GM13976 (cell line): Measurements from ENCODE around the gene LIN7A.

Source experiments
- DNase-seq: peaks from one replicate; pipeline ENCODE4 v3.0.0; 2012; ENCODE audit warnings: low spot score
- CTCF ChIP-seq: IDR thresholded peaks from 2 replicates; pipeline ENCODE4 v1.5.1; 2012; ENCODE audit warnings: borderline replicate concordance, mild to moderate bottlenecking; ENCODE audit not compliant: insufficient read depth; ENCODE audit errors: extremely low read depth, missing control alignments, control extremely low read depth
- in situ Hi-C: fragments of 300-500 bp; cut with MboI; formaldehyde crosslinking; loops from one replicate; pipeline ENCODE4 v1.12.0; 2022; ENCODE audit warnings: low sequenced_read_pairs, mixed read lengths, inconsistent platforms; ENCODE audit not compliant: unreplicated experiment

LIN7A gene

GRCh38 chr12:80829767-80830166, 108.0 kb downstream of the LIN7A start:
- no peak for TF ChIP-seq CTCF
- in situ Hi-C loops = no loop called here
- no peak for DNase-seq

GRCh38 chr12:80825506-80825905, 112.2 kb downstream of the LIN7A start:
- no peak for TF ChIP-seq CTCF
- in situ Hi-C loops = no loop called here
- no peak for DNase-seq

- TF ChIP-seq CTCF = no peak
- in situ Hi-C loops = no loop called here
- no peak for DNase-seq
These were observed 114.3 kb downstream of the LIN7A start for GRCh38 chr12:80823393-80823792.

- in situ Hi-C loops = no loop called here
- no peak for TF ChIP-seq CTCF
- no peak for DNase-seq
These were observed 116.2 kb downstream of the LIN7A start for GRCh38 chr12:80821513-80822000.

- in situ Hi-C loops = no loop called here
- DNase-seq = no peak
- no peak for TF ChIP-seq CTCF
These were observed 118.9 kb downstream of the LIN7A start for GRCh38 chr12:80818878-80819277.

- in situ Hi-C loops = no loop called here
- no peak for TF ChIP-seq CTCF
These were observed 122.4 kb downstream of the LIN7A start for GRCh38 chr12:80815351-80815750.

GRCh38 chr12:80814453-80814852, 123.3 kb downstream of the LIN7A start:
- TF ChIP-seq CTCF = no peak

More at GRCh38 chr12:80815351-80815750, 122.4 kb downstream of the LIN7A start:
- DNase-seq = no peak

More at GRCh38 chr12:80814453-80814852, 123.3 kb downstream of the LIN7A start:
- in situ Hi-C loops = no loop called here
- DNase-seq = no peak
